ENCODE data around the gene CLEC9A.
"Not testable (repeated sequence)": the region's sequence is repeated elsewhere in the genome, so short reads cannot be mapped to it uniquely, and the experiment has no call there.

Gene CLEC9A

DNA sequence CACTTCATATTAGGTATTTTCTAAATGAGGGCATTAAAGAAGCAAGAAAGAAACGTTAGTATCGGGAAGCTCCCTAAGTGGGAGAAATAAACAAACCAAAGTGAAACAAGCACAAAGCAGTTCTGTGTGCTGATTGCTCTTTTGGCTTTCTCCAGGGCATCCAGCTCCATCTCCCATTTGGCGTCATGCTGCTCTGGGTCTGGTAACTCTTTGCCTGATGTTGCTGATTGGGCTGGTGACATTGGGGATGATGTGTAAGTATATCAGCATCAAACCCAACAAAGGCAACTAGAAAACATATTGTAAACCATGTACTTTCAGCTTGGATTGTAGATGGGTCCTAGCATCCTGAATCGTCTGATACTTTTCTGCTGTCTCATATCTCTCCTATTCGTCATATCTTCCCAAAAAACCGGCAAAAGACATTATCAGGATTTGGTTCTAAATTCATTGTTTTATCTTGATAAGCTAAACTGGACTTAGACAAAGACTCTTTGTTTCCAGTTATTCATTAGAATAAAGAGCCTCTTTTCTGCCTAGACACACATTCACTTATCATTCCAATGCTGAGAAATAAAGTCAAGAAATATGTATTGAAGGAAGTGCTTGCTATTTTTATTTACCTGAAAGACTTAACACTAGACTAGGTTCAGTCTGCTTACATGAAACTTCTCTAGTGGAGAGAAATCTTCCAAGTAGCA lies 17.7 kb upstream of the CLEC9A start:
- TF ChIP-seq ARNT (IDR thresholded peaks at IDR 0.05) (no peak), ZNF384 (IDR thresholded peaks at IDR 0.05) (no peak), BHLHE40 (IDR thresholded peaks at IDR 0.05; ENCODE audit: borderline replicate concordance) (no peak), FOXA1 (IDR thresholded peaks at IDR 0.05) (no peak), L3MBTL2 (conservative IDR thresholded peaks at IDR 0.05) (no peak), SP1 (IDR thresholded peaks at IDR 0.05) (no peak), CTBP1 (IDR thresholded peaks at IDR 0.05; ENCODE audit: borderline replicate concordance) (no peak), FOXK2 (IDR thresholded peaks at IDR 0.05) (no peak), SUZ12 (IDR thresholded peaks at IDR 0.05) (no peak)
- POLR2A ChIA-PET: no interaction called here
- CTCF ChIA-PET: interaction anchor here (0.5 kb wide), 1 partner anchor 123 kb away, joined by 3 read pairs; no protein-coding TSS in a partner anchor

DNA sequence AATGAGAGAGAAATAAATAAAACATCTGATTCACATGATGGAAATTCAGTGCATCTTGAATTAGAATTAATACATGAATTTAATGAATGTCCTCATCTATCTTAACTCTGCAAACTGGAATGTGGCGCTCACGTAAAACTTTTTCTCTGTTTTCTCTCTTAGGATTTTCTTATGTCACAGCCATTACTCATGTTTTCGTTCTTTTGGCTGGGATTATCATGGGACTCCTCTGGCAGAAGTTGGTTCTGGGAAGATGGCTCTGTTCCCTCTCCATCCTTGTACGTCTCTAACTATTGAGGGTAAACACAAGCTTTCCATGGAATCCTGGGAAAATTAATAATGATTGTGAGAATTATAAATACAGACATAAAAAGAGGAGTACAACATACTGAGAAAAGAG lies 15.0 kb upstream of the CLEC9A start:
- ChIA-PET POLR2A (no interaction called here), CTCF (no interaction called here)
- DNase-seq (ENCODE audit: extremely low spot score): no peak
- TF ChIP-seq NFRKB (IDR thresholded peaks at IDR 0.05): no peak
- no peak for TF ChIP-seq SUZ12 (IDR thresholded peaks at IDR 0.05)
- TF ChIP-seq ZNF384 (IDR thresholded peaks at IDR 0.05): no peak
- TF ChIP-seq FOXM1 (IDR thresholded peaks at IDR 0.05; ENCODE audit: borderline replicate concordance): no peak
- no peak for TF ChIP-seq TARDBP (IDR thresholded peaks at IDR 0.05)
- TF ChIP-seq ARNT (IDR thresholded peaks at IDR 0.05): no peak
- no peak for TF ChIP-seq L3MBTL2 (conservative IDR thresholded peaks at IDR 0.05)
- TF ChIP-seq, protein P1, sequence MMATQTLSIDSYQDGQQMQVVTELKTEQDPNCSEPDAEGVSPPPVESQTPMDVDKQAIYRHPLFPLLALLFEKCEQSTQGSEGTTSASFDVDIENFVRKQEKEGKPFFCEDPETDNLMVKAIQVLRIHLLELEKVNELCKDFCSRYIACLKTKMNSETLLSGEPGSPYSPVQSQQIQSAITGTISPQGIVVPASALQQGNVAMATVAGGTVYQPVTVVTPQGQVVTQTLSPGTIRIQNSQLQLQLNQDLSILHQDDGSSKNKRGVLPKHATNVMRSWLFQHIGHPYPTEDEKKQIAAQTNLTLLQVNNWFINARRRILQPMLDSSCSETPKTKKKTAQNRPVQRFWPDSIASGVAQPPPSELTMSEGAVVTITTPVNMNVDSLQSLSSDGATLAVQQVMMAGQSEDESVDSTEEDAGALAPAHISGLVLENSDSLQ (IDR thresholded peaks at IDR 0.05): no peak
- TF ChIP-seq BHLHE40 (IDR thresholded peaks at IDR 0.05; ENCODE audit: borderline replicate concordance): no peak
- TF ChIP-seq FOXA1 (IDR thresholded peaks at IDR 0.05): no peak
- TF ChIP-seq HDGF (IDR thresholded peaks at IDR 0.05; ENCODE audit: borderline replicate concordance): no peak
- TF ChIP-seq FOXK2 (IDR thresholded peaks at IDR 0.05): no peak
- TF ChIP-seq ELF4 (IDR thresholded peaks at IDR 0.05): no peak
- no peak for TF ChIP-seq CTBP1 (IDR thresholded peaks at IDR 0.05; ENCODE audit: borderline replicate concordance)

More for the DNA sequence above, 17.7 kb upstream of the CLEC9A start:
- DNase-seq (ENCODE audit: extremely low spot score): no peak

DNA sequence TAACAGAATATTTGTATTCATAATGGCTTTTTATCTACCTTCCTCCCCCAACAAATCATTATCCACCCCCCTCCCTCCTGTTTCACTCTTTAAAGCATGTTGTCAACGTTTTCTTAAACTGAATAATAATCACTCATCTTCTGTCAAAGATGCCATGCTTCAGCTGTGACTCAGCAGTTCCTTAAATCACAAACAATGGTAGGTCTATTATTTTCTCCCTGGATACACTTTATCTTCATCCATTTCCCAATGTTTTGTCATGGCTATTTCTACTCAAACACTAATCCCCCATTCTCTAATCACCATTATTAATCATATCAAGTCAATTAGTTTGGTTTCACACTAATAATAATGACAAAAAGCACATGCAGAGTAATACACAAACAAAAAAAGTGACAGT lies 13.6 kb upstream of the CLEC9A start:
- ChIA-PET CTCF (no interaction called here), POLR2A (no interaction called here)
- DNase-seq (ENCODE audit: extremely low spot score): no peak
- TF ChIP-seq SP1 (IDR thresholded peaks at IDR 0.05): no peak
- TF ChIP-seq CTBP1 (IDR thresholded peaks at IDR 0.05; ENCODE audit: borderline replicate concordance): no peak
- no peak for TF ChIP-seq ELF4 (IDR thresholded peaks at IDR 0.05)
- TF ChIP-seq HDGF (IDR thresholded peaks at IDR 0.05; ENCODE audit: borderline replicate concordance): no peak
- TF ChIP-seq BHLHE40 (IDR thresholded peaks at IDR 0.05; ENCODE audit: borderline replicate concordance): no peak
- TF ChIP-seq ZNF384 (IDR thresholded peaks at IDR 0.05): no peak
- no peak for TF ChIP-seq FOXA1 (IDR thresholded peaks at IDR 0.05)

DNA sequence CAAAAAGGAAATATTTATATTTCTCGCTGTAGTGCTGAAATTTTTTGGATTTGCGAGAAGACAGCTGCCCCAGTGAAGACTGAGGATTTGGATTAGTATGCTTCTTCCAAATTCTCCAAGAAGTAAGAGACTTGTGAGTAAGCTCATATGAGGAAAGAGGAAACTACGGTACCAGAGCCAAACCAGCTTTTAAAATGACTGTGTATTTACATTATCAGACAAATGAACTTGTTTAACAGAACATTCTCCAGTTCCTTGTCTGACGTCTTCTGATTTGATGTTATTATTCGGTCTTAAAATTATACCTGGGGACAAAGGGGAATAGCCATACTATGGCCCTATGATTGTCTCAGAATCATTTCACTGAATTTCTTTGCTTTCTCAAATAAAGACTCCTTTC lies 12.1 kb upstream of the CLEC9A start:
- ChIA-PET CTCF (no interaction called here), POLR2A (no interaction called here)

DNA sequence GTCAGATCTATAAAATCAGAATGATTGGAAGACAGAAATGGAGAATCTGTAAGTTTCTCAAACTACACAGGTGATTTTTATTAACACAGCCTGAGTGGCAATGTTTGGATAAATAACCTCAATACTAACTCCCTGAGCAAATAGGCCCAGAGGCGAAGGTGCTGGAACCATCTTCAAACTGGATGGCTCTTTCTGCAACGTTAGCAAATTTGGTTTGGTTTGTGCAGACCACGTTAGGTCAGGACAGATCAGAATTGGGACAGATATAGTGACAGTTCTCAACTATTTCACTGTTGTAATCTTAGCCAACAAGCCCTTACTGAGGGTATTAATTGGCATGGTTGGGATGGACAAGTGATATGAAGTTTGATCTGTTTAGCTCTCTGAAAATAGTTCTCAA lies 9.1 kb upstream of the CLEC9A start:
- ChIA-PET CTCF (no interaction called here), POLR2A (no interaction called here)
- no peak for TF ChIP-seq HDGF (IDR thresholded peaks at IDR 0.05; ENCODE audit: borderline replicate concordance)
- no peak for TF ChIP-seq TARDBP (IDR thresholded peaks at IDR 0.05)
- TF ChIP-seq LEF1 (IDR thresholded peaks at IDR 0.05; ENCODE audit: borderline replicate concordance): no peak
- TF ChIP-seq CTBP1 (IDR thresholded peaks at IDR 0.05; ENCODE audit: borderline replicate concordance): no peak
- TF ChIP-seq ELF4 (IDR thresholded peaks at IDR 0.05): no peak
- no peak for DNase-seq (ENCODE audit: extremely low spot score)

More for the DNA sequence above, 12.1 kb upstream of the CLEC9A start:
- TF ChIP-seq SP1 (IDR thresholded peaks at IDR 0.05) (no peak), FOXK2 (IDR thresholded peaks at IDR 0.05) (no peak), NFRKB (IDR thresholded peaks at IDR 0.05) (no peak)
- DNase-seq (ENCODE audit: extremely low spot score): no peak

DNA sequence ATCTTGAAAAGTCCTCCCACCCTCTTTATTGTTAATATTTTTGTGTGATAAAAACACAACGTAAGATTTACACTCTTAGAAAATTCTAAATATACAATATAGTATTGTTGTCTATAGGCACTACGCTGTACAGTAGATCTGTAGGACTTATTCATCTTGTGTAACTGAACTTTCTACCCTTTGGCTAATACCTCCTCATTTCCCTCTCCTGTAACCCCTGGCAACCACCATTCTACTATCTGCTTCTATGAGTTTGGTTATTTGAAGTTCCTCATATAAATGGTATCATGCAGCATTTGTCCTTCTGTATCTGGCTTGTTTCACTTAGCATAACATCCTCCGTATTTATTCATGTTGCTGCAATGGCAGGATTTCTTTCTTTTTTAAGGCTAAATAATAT lies 5.2 kb upstream of the CLEC9A start:
- POLR2A ChIA-PET: no interaction called here
- DNase-seq (ENCODE audit: extremely low spot score): no peak
- TF ChIP-seq CTBP1 (IDR thresholded peaks at IDR 0.05; ENCODE audit: borderline replicate concordance) (no peak), LEF1 (IDR thresholded peaks at IDR 0.05; ENCODE audit: borderline replicate concordance) (no peak), L3MBTL2 (conservative IDR thresholded peaks at IDR 0.05) (no peak), SP1 (IDR thresholded peaks at IDR 0.05) (no peak), NFRKB (IDR thresholded peaks at IDR 0.05) (no peak), FOXK2 (IDR thresholded peaks at IDR 0.05) (no peak)
- CTCF ChIA-PET: no interaction called here

DNA sequence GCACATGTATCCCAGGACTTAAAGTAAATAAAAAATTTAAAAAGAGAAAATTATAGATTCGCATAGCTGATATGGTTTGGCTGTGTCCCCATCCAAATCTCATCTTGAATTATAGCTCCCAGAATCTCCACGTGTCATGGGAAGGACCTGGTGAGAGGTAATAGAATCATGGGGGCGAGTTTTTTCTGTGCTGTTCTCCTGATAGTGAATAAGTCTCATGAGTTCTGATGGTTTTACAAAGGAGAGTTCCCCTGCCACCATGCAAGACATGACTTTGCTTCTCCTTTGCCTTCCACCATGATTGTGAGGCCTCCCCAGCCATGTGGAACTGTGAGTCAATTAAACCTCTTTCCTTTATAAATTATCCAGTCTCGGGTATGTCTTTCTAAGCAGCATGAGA lies 3.8 kb upstream of the CLEC9A start:
- POLR2A ChIA-PET; DNase-seq (ENCODE audit: extremely low spot score); CTCF ChIA-PET: not testable (repeated sequence)

DNA sequence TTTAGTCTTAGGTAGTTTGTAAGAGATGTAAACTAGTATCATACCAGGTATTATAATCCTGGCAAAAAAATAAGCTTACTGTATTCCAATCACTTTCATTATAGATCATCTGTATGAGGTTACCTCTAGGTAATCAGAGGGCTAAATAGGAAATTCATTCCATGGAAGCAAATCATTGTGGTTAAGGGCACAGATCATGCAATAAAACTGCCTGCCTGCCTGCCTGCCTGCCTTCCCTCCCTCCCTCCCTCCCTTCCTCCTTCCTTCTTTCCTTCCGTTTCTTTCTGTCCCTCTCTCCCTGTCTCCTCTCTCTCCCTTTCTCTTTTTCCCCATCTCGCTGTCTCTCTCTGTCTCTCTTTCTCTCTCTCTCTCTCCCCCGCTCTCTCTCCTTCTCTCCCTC lies 3.2 kb upstream of the CLEC9A start:
- ChIA-PET CTCF (no interaction called here), POLR2A (no interaction called here)
- no peak for TF ChIP-seq CTBP1 (IDR thresholded peaks at IDR 0.05; ENCODE audit: borderline replicate concordance)
- no peak for TF ChIP-seq FOXM1 (IDR thresholded peaks at IDR 0.05; ENCODE audit: borderline replicate concordance)
- TF ChIP-seq, protein P1 (IDR thresholded peaks at IDR 0.05): no peak
- TF ChIP-seq BHLHE40 (IDR thresholded peaks at IDR 0.05; ENCODE audit: borderline replicate concordance): no peak
- no peak for TF ChIP-seq TARDBP (IDR thresholded peaks at IDR 0.05)
- no peak for TF ChIP-seq LEF1 (IDR thresholded peaks at IDR 0.05; ENCODE audit: borderline replicate concordance)
- TF ChIP-seq FOXA1 (IDR thresholded peaks at IDR 0.05): no peak
- no peak for TF ChIP-seq ZNF384 (IDR thresholded peaks at IDR 0.05)
- no peak for TF ChIP-seq SUZ12 (IDR thresholded peaks at IDR 0.05)
- no peak for TF ChIP-seq FOXK2 (IDR thresholded peaks at IDR 0.05)
- TF ChIP-seq NFRKB (IDR thresholded peaks at IDR 0.05): no peak
- no peak for TF ChIP-seq SP1 (IDR thresholded peaks at IDR 0.05)
- TF ChIP-seq ARNT (IDR thresholded peaks at IDR 0.05): no peak
- TF ChIP-seq L3MBTL2 (conservative IDR thresholded peaks at IDR 0.05): no peak
- TF ChIP-seq ELF4 (IDR thresholded peaks at IDR 0.05): no peak
- no peak for TF ChIP-seq HDGF (IDR thresholded peaks at IDR 0.05; ENCODE audit: borderline replicate concordance)
- no peak for DNase-seq (ENCODE audit: extremely low spot score)

All from HEK293T (cell line).